ENCODE results near the gene CERS6.

The CERS6 gene

GRCh38 chr2:168731002-168731401 is 274.9 kb downstream of the CERS6 start:
- TF ChIP-seq LEF1 (IDR thresholded peaks at IDR 0.05; ENCODE audit: borderline replicate concordance) (no peak), CTBP1 (IDR thresholded peaks at IDR 0.05; ENCODE audit: borderline replicate concordance) (no peak), ZNF384 (IDR thresholded peaks at IDR 0.05) (no peak), SP1 (IDR thresholded peaks at IDR 0.05) (no peak), PKNOX1 (IDR thresholded peaks at IDR 0.05) (no peak), L3MBTL2 (conservative IDR thresholded peaks at IDR 0.05) (no peak), BHLHE40 (IDR thresholded peaks at IDR 0.05; ENCODE audit: borderline replicate concordance) (no peak), SUZ12 (IDR thresholded peaks at IDR 0.05) (no peak), TARDBP (IDR thresholded peaks at IDR 0.05) (no peak), FOXK2 (IDR thresholded peaks at IDR 0.05) (no peak), HDGF (IDR thresholded peaks at IDR 0.05; ENCODE audit: borderline replicate concordance) (no peak), FOXA1 (IDR thresholded peaks at IDR 0.05) (no peak), FOXM1 (IDR thresholded peaks at IDR 0.05; ENCODE audit: borderline replicate concordance) (no peak), ELF4 (IDR thresholded peaks at IDR 0.05) (no peak), NFRKB (IDR thresholded peaks at IDR 0.05) (no peak)
- CTCF ChIA-PET, result no interaction called here
- no peak for DNase-seq (ENCODE audit: extremely low spot score)
- POLR2A ChIA-PET, result no interaction called here

GRCh38 chr2:168731616-168732015 is 275.5 kb downstream of the CERS6 start:
- DNase-seq (ENCODE audit: extremely low spot score), result no peak
- ChIA-PET POLR2A (no interaction called here), CTCF (no interaction called here)

GRCh38 chr2:168732100-168732499 is 276.0 kb downstream of the CERS6 start:
- ChIA-PET CTCF (interaction anchor here (0.6 kb wide), 1 partner anchor 187 kb away, joined by 6 read pairs; no protein-coding TSS in a partner anchor), POLR2A (no interaction called here)
- TF ChIP-seq ELF4 (IDR thresholded peaks at IDR 0.05) (no peak), FOXM1 (IDR thresholded peaks at IDR 0.05; ENCODE audit: borderline replicate concordance) (no peak), SUZ12 (IDR thresholded peaks at IDR 0.05) (no peak), SP1 (IDR thresholded peaks at IDR 0.05) (no peak), PKNOX1 (IDR thresholded peaks at IDR 0.05) (no peak), NFRKB (IDR thresholded peaks at IDR 0.05) (no peak), CTBP1 (IDR thresholded peaks at IDR 0.05; ENCODE audit: borderline replicate concordance) (no peak), LEF1 (IDR thresholded peaks at IDR 0.05; ENCODE audit: borderline replicate concordance) (no peak), HDGF (IDR thresholded peaks at IDR 0.05; ENCODE audit: borderline replicate concordance) (no peak)
- DNase-seq (ENCODE audit: extremely low spot score), result no peak

More at GRCh38 chr2:168731616-168732015, 275.5 kb downstream of the CERS6 start:
- TF ChIP-seq BHLHE40 (IDR thresholded peaks at IDR 0.05; ENCODE audit: borderline replicate concordance) (no peak), CTBP1 (IDR thresholded peaks at IDR 0.05; ENCODE audit: borderline replicate concordance) (no peak), TARDBP (IDR thresholded peaks at IDR 0.05) (no peak), ARNT (IDR thresholded peaks at IDR 0.05) (no peak), FOXM1 (IDR thresholded peaks at IDR 0.05; ENCODE audit: borderline replicate concordance) (no peak), PKNOX1 (IDR thresholded peaks at IDR 0.05) (no peak), FOXA1 (IDR thresholded peaks at IDR 0.05) (no peak), LEF1 (IDR thresholded peaks at IDR 0.05; ENCODE audit: borderline replicate concordance) (no peak), NFRKB (IDR thresholded peaks at IDR 0.05) (no peak), ELF4 (IDR thresholded peaks at IDR 0.05) (no peak), HDGF (IDR thresholded peaks at IDR 0.05; ENCODE audit: borderline replicate concordance) (no peak), ZNF384 (IDR thresholded peaks at IDR 0.05) (no peak), L3MBTL2 (conservative IDR thresholded peaks at IDR 0.05) (no peak), SP1 (IDR thresholded peaks at IDR 0.05) (no peak), FOXK2 (IDR thresholded peaks at IDR 0.05) (no peak), SUZ12 (IDR thresholded peaks at IDR 0.05) (no peak)

GRCh38 chr2:168732506-168732905 is 276.4 kb downstream of the CERS6 start:
- ChIA-PET POLR2A (no interaction called here), CTCF (interaction anchor here (0.6 kb wide), 1 partner anchor 187 kb away, joined by 6 read pairs; no protein-coding TSS in a partner anchor)
- no peak for DNase-seq (ENCODE audit: extremely low spot score)
- TF ChIP-seq L3MBTL2 (conservative IDR thresholded peaks at IDR 0.05) (no peak), HDGF (IDR thresholded peaks at IDR 0.05; ENCODE audit: borderline replicate concordance) (no peak), FOXM1 (IDR thresholded peaks at IDR 0.05; ENCODE audit: borderline replicate concordance) (no peak), SUZ12 (IDR thresholded peaks at IDR 0.05) (no peak), FOXK2 (IDR thresholded peaks at IDR 0.05) (no peak), LEF1 (IDR thresholded peaks at IDR 0.05; ENCODE audit: borderline replicate concordance) (no peak), TARDBP (IDR thresholded peaks at IDR 0.05) (no peak), NFRKB (IDR thresholded peaks at IDR 0.05) (no peak), CTBP1 (IDR thresholded peaks at IDR 0.05; ENCODE audit: borderline replicate concordance) (no peak), BHLHE40 (IDR thresholded peaks at IDR 0.05; ENCODE audit: borderline replicate concordance) (no peak), ELF4 (IDR thresholded peaks at IDR 0.05) (no peak), ZNF384 (IDR thresholded peaks at IDR 0.05) (no peak), FOXA1 (IDR thresholded peaks at IDR 0.05) (no peak), SP1 (IDR thresholded peaks at IDR 0.05) (no peak)

GRCh38 chr2:168734199-168734760 is 278.2 kb downstream of the CERS6 start:
- DNase-seq (ENCODE audit: extremely low spot score), result no peak
- ChIA-PET POLR2A (no interaction called here), CTCF (no interaction called here)
- TF ChIP-seq FOXK2 (IDR thresholded peaks at IDR 0.05) (no peak), HDGF (IDR thresholded peaks at IDR 0.05; ENCODE audit: borderline replicate concordance) (no peak), FOXM1 (IDR thresholded peaks at IDR 0.05; ENCODE audit: borderline replicate concordance) (no peak), TARDBP (IDR thresholded peaks at IDR 0.05) (no peak), CTBP1 (IDR thresholded peaks at IDR 0.05; ENCODE audit: borderline replicate concordance) (no peak), BHLHE40 (IDR thresholded peaks at IDR 0.05; ENCODE audit: borderline replicate concordance) (no peak), NFRKB (IDR thresholded peaks at IDR 0.05) (no peak), PKNOX1 (IDR thresholded peaks at IDR 0.05) (no peak), L3MBTL2 (conservative IDR thresholded peaks at IDR 0.05) (no peak)

All from HEK293T (cell line).